ENCODE data around the gene CLBA1. TPM values are rescaled to one million over a fixed set of nuclear protein-coding genes. Genes with fewer than 3 reads are reported as not detected.
"Not testable (repeated sequence)": the region's sequence is repeated elsewhere in the genome, so short reads cannot be mapped to it uniquely, and the experiment has no call there.

The CLBA1 gene
- total RNA-seq, 1 donor from 2014 or later = 5.5 TPM

- no peak for DNase-seq (ENCODE audit: low read depth, low spot score)
Observed at GRCh38 chr14:105022276-105022670, 36.7 kb downstream of the CLBA1 start.

GRCh38 chr14:105023144-105023543 lies 37.6 kb downstream of the CLBA1 start:
- no peak for DNase-seq (ENCODE audit: low read depth, low spot score)

GRCh38 chr14:105023791-105024480 lies 38.3 kb downstream of the CLBA1 start:
- no peak for DNase-seq (ENCODE audit: low read depth, low spot score)

GRCh38 chr14:105025429-105025828 lies 39.8 kb downstream of the CLBA1 start:
- DNase-seq (ENCODE audit: low read depth, low spot score) = no peak

- peak; percentile 87 for DNase-seq (ENCODE audit: low read depth, low spot score)
Observed at GRCh38 chr14:105026033-105026785, 40.6 kb downstream of the CLBA1 start.

- DNase-seq (ENCODE audit: low read depth, low spot score) = no peak
Observed at GRCh38 chr14:105026802-105027563, 41.4 kb downstream of the CLBA1 start.

- DNase-seq (ENCODE audit: low read depth, low spot score) = not testable (repeated sequence)
Observed at GRCh38 chr14:105027718-105028117, 42.1 kb downstream of the CLBA1 start.

GRCh38 chr14:105028251-105028927 lies 42.8 kb downstream of the CLBA1 start:
- DNase-seq (ENCODE audit: low read depth, low spot score) = no peak

- DNase-seq (ENCODE audit: low read depth, low spot score) = no peak
Observed at GRCh38 chr14:105029402-105029801, 43.8 kb downstream of the CLBA1 start.

- no peak for DNase-seq (ENCODE audit: low read depth, low spot score)
Observed at GRCh38 chr14:105030194-105030593, 44.6 kb downstream of the CLBA1 start.

GRCh38 chr14:105030836-105031396 lies 45.3 kb downstream of the CLBA1 start:
- no peak for DNase-seq (ENCODE audit: low read depth, low spot score)

- not testable (repeated sequence) for DNase-seq (ENCODE audit: low read depth, low spot score)
Observed at GRCh38 chr14:105032451-105032901, 46.9 kb downstream of the CLBA1 start.

GRCh38 chr14:105033412-105033900 lies 47.9 kb downstream of the CLBA1 start:
- not testable (repeated sequence) for DNase-seq (ENCODE audit: low read depth, low spot score)

GRCh38 chr14:105034315-105035039 lies 48.9 kb downstream of the CLBA1 start:
- no peak for DNase-seq (ENCODE audit: low read depth, low spot score)

- not testable (repeated sequence) for DNase-seq (ENCODE audit: low read depth, low spot score)
Observed at GRCh38 chr14:105035616-105036015, 50.0 kb downstream of the CLBA1 start.

GRCh38 chr14:105039458-105040205 lies 54.0 kb downstream of the CLBA1 start:
- DNase-seq (ENCODE audit: low read depth, low spot score) = no peak

GRCh38 chr14:105041841-105042765 lies 56.5 kb downstream of the CLBA1 start:
- no peak for DNase-seq (ENCODE audit: low read depth, low spot score)

GRCh38 chr14:105042813-105043212 lies 57.2 kb downstream of the CLBA1 start:
- no peak for DNase-seq (ENCODE audit: low read depth, low spot score)

All from pulmonary artery endothelial cell (primary cell).